HFFc6 (cell line): ENCODE measurements around the gene MAP2K2. TPM values are rescaled to one million over a fixed set of nuclear protein-coding genes. Genes with fewer than 3 reads are reported as not detected.

ENCODE experiments used
- DNase-seq: peaks from one replicate; pipeline ENCODE4 v3.0.0-alpha.2; 2018
- H3K27ac Mint-ChIP-seq: 2 replicates; pipeline ENCODE4 v1.8.0; 2020; ENCODE audit warnings: mild to moderate bottlenecking, mixed read lengths
- H3K27me3 Mint-ChIP-seq: 2 replicates; pipeline ENCODE4 v1.8.0; 2021; ENCODE audit warnings: mild to moderate bottlenecking, moderate library complexity, mixed read lengths; ENCODE audit not compliant: insufficient read depth
- H3K36me3 Mint-ChIP-seq: 2 replicates; pipeline ENCODE4 v1.8.0; 2021; ENCODE audit warnings: low read depth, mixed read lengths
- H3K4me1 Mint-ChIP-seq: 2 replicates; pipeline ENCODE4 v1.8.0; 2020; ENCODE audit warnings: low read depth, mixed read lengths
- H3K4me3 Mint-ChIP-seq: 2 replicates; pipeline ENCODE4 v1.8.0; 2020; ENCODE audit warnings: mild to moderate bottlenecking, moderate library complexity, mixed read lengths
- H3K9me3 Mint-ChIP-seq: 2 replicates; pipeline ENCODE4 v1.8.0; 2020; ENCODE audit warnings: mild to moderate bottlenecking, mixed read lengths
- total RNA-seq, 6 experiments: library from RNA; stranded (reverse); fragmentation: NEBNext Ultra II Directional; extraction: Animal tissue kit (Norgen Biotek cat#: 25700); gene quantifications; 2 replicates in 1 of 6; 3 replicates in 5 of 6; pipeline ENCODE4 v1.2.3, GENCODE V29; 2021
- TF ChIP-seq, protein P1 (sequence below): fragments of 200-600 bp; sonication (generic); IDR thresholded peaks from 2 replicates; pipeline ENCODE4 v1.5.0; 2021; ENCODE audit warnings: antibody characterized with exemption, mild to moderate bottlenecking

Gene MAP2K2
- total RNA-seq, 6 experiments from 2014 or later, result 175 to 209 (median 187) TPM

DNA sequence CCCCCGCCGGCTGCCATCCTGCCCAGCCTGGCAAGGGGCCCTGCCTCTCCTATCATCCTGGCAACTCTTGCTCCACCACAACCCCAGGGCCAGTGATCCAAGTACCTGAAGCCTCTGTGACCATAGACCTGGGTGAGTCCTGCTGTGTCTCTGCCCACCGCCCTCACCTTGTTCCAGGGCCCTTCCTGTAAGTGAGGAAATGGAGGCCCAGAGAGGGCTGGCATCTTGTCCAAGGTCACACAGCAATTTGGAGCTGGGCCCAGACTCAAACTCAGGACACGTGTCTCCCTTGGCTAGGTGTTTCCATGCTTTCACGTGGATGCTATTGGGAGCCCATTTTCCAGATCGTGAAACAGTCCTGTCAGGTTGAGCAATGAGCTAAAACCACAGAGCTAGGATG, 33.2 kb upstream of the MAP2K2 start:
- H3K4me1 Mint-ChIP-seq, result peaks cover 6% of the 10 kb centered on the region; the same call in 1 of the 2 replicates
- no peak overlapping the region for H3K4me3 Mint-ChIP-seq
- no peaks in the 10 kb centered on the region for H3K36me3 Mint-ChIP-seq
- H3K27me3 Mint-ChIP-seq, result peaks cover 24% of the 10 kb centered on the region
- no peak overlapping the region for H3K27ac Mint-ChIP-seq
- DNase-seq, result no peak
- TF ChIP-seq, protein P1, sequence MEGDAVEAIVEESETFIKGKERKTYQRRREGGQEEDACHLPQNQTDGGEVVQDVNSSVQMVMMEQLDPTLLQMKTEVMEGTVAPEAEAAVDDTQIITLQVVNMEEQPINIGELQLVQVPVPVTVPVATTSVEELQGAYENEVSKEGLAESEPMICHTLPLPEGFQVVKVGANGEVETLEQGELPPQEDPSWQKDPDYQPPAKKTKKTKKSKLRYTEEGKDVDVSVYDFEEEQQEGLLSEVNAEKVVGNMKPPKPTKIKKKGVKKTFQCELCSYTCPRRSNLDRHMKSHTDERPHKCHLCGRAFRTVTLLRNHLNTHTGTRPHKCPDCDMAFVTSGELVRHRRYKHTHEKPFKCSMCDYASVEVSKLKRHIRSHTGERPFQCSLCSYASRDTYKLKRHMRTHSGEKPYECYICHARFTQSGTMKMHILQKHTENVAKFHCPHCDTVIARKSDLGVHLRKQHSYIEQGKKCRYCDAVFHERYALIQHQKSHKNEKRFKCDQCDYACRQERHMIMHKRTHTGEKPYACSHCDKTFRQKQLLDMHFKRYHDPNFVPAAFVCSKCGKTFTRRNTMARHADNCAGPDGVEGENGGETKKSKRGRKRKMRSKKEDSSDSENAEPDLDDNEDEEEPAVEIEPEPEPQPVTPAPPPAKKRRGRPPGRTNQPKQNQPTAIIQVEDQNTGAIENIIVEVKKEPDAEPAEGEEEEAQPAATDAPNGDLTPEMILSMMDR, result no peak
- H3K9me3 Mint-ChIP-seq, result no peaks in the 10 kb centered on the region

DNA sequence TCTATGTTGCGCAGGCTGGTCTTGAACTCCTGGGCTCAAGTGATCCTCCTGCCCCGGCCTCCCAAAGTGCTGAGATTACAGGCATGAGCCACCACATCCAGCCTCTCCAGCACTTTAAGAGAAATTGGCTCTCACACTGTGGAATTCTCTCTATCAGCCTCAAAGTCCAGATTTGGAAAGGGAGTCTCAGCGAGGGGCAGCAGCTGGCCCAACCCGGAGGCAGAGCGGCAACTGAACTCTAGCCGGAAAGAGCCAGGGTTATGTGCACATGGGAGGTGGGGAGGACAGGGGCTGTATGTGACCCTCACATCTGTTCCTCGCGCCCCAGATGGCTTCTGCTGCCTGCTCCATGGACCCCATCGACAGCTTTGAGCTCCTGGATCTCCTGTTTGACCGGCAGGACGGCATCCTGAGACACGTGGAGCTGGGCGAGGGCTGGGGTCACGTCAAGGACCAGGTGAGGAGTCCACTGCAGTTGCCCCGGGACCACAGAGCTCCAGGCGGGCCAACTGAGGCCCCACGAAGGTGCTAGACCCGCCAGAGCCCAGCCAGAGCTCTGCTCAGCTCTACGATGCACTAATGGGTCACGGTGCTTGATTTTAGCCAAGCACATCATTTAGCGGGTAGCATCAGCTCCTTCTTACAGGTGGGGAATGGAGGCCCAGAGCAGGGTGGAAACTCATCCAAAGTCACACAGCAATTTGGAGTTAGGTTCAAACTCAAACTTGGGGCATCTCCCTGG, 30.8 kb upstream of the MAP2K2 start:
- TF ChIP-seq, protein P1, result no peak
- peaks cover 29% of the 10 kb centered on the region for H3K27me3 Mint-ChIP-seq
- no peaks in the 10 kb centered on the region for H3K9me3 Mint-ChIP-seq
- no peaks in the 10 kb centered on the region for H3K36me3 Mint-ChIP-seq
- H3K4me1 Mint-ChIP-seq, result peaks cover 6% of the 10 kb centered on the region; the same call in 1 of the 2 replicates
- no peak overlapping the region for H3K4me3 Mint-ChIP-seq
- DNase-seq, result no peak
- no peak overlapping the region for H3K27ac Mint-ChIP-seq

DNA sequence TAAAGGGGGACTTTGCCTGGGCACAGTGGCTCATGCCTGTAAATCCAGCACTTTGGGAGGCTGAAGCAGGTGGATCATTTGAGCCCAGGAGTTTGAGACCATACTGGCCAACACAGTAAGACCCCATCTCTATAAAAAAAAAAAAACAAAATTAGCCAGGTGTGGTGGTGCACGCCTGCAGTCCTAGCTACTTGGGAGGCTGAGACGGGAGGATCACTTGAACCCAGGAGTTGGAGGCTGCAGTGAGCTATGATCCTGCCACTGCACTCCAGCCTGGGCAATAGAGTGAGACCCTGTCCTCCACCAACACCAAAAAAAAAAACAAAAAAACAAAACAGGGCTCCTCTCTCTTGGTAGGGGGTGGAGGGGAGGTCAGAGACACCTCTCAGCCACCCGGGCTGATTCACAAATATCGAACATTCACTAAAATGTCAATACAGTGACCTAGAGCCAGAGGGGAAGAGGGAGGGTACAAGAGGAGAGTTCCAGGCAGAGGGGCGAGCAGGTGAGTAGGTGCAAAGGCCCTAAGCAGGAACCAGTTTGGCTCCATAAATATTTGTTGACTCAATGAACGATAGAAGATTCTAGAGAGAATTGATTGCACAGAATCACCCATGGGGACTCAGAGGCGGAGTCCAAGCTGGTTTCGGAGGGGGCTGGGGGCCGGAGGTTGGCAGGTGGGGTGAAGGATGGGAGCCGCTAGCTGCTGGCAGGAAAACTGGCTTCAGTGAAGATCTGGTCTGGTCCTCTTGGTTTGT, 28.5 kb upstream of the MAP2K2 start:
- H3K27ac Mint-ChIP-seq, result no peak overlapping the region
- H3K36me3 Mint-ChIP-seq, result no peaks in the 10 kb centered on the region
- H3K27me3 Mint-ChIP-seq, result peaks cover 25% of the 10 kb centered on the region
- TF ChIP-seq, protein P1, result no peak
- H3K4me1 Mint-ChIP-seq, result peaks cover 6% of the 10 kb centered on the region; the same call in 1 of the 2 replicates
- H3K9me3 Mint-ChIP-seq, result no peaks in the 10 kb centered on the region
- H3K4me3 Mint-ChIP-seq, result no peak overlapping the region
- DNase-seq, result no peak

DNA sequence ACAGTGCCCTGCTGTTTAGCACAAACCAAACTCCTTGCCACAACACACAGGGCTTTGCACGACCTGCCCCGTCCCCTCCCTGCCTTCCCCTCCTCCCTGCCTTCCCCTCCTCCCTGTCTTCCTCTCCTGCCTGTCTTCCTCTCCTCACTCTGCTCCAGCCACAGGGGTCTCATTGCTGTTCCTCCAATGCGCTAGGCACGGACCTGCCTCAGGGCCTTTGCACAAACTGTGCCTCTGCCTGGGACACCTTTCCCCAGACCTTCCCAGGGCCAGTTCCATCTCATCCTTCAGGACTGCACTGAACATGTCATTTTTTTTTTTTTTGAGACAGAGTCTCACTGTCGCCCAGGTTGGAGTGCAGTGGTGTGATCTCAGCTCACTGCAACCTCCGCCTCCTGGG, 27.7 kb upstream of the MAP2K2 start:
- H3K27me3 Mint-ChIP-seq, result peaks cover 25% of the 10 kb centered on the region
- TF ChIP-seq, protein P1, result no peak
- no peak overlapping the region for H3K27ac Mint-ChIP-seq
- no peak overlapping the region for H3K4me3 Mint-ChIP-seq
- H3K36me3 Mint-ChIP-seq, result no peaks in the 10 kb centered on the region
- H3K4me1 Mint-ChIP-seq, result peaks cover 6% of the 10 kb centered on the region; the same call in 1 of the 2 replicates
- H3K9me3 Mint-ChIP-seq, result no peaks in the 10 kb centered on the region
- DNase-seq, result no peak

DNA sequence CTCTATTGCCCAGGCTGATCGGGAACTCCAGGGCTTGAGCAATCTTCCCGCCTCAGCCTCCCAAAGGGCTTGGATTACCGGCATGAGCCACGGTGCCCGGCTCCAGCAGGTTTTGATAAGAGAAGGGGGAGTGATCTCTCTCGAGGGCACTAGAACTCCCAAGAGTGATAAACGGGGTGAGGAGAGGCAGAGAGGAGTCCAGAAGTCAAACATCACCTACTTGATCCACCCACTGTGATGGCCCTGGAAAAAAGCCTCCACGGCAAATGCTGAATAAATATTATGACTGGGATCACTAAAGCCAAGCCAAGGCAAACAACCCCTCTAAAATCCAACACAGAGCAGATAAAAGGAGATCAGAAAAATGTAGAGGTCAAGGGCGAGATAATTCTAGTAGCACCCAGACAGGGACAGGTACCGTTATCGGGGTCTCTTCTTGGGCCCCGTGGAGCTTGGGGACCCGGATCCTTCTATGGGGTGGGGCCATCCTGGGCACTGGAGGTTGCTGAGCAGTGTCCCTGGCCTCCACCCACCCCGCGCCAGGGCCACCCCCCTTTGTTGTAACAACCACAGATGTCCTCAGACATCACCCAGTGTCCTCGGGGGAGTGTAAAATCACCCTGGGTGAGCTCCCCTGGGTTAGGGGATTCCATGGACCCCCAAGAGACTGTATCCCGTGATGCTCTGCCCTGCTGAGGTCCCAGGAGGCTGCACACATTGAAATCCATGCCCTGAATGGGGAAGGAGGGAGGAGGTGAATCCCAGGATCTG, 25.8 kb upstream of the MAP2K2 start:
- Mint-ChIP-seq H3K27me3 (peaks cover 21% of the 10 kb centered on the region), H3K36me3 (no peaks in the 10 kb centered on the region), H3K4me1 (peaks cover 16% of the 10 kb centered on the region), H3K4me3 (no peak overlapping the region), H3K9me3 (no peaks in the 10 kb centered on the region), H3K27ac (no peak overlapping the region)
- DNase-seq, result no peak
- TF ChIP-seq, protein P1, result no peak
